HFF-Myc (cell line): ENCODE results near the gene PFDN2.
A peak's percentile ranks its signal among the peaks of the same experiment; 100 is the strongest.
"Not testable (repeated sequence)": the region's sequence is repeated elsewhere in the genome, so short reads cannot be mapped to it uniquely, and the experiment has no call there.

ENCODE experiments used
- DNase-seq: peaks from one replicate; pipeline ENCODE4 v3.0.0-alpha.2; 2011; ENCODE audit warnings: low read depth; ENCODE audit errors: extremely low read depth
- H3K4me3 ChIP-seq: replicated peaks from 2 replicates; pipeline ENCODE4 v1.5.1; 2011; ENCODE audit warnings: low read depth, mild to moderate bottlenecking, control low read depth, low read length
- TF ChIP-seq, protein P1 (sequence below): IDR thresholded peaks from 2 replicates; pipeline ENCODE4 v1.5.1; 2012; ENCODE audit warnings: mild to moderate bottlenecking, low read depth, low read length, control low read depth; ENCODE audit errors: missing control alignments

The PFDN2 gene

DNA sequence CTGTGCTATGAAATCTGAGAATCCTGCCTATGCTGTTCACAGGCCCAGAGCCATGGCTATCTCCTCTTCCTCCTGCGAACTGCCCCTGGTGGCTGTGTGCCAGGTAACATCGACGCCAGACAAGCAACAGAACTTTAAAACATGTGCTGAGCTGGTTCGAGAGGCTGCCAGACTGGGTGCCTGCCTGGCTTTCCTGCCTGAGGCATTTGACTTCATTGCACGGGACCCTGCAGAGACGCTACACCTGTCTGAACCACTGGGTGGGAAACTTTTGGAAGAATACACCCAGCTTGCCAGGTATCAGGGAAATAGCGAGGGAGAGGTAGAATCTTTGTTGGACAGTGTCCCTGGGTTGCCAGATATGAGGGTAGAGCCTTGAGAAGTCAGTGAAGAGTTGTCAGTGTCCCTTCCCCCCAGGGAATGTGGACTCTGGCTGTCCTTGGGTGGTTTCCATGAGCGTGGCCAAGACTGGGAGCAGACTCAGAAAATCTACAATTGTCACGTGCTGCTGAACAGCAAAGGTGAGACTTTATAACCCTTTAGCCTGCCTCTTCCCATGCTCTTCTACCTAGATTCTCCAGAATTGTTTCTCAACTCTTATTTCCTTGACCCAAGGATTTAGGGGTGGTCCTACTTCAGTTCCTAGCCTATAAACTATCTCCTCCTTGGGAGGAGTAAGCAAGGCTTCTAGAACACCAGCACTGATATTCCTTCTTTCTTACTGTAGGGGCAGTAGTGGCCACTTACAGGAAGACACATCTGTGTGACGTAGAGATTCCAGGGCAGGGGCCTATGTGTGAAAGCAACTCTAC is 1.5 kb upstream of the PFDN2 start:
- TF ChIP-seq, protein P1, sequence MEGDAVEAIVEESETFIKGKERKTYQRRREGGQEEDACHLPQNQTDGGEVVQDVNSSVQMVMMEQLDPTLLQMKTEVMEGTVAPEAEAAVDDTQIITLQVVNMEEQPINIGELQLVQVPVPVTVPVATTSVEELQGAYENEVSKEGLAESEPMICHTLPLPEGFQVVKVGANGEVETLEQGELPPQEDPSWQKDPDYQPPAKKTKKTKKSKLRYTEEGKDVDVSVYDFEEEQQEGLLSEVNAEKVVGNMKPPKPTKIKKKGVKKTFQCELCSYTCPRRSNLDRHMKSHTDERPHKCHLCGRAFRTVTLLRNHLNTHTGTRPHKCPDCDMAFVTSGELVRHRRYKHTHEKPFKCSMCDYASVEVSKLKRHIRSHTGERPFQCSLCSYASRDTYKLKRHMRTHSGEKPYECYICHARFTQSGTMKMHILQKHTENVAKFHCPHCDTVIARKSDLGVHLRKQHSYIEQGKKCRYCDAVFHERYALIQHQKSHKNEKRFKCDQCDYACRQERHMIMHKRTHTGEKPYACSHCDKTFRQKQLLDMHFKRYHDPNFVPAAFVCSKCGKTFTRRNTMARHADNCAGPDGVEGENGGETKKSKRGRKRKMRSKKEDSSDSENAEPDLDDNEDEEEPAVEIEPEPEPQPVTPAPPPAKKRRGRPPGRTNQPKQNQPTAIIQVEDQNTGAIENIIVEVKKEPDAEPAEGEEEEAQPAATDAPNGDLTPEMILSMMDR, result peak; percentile 19
- H3K4me3 ChIP-seq, result peak overlapping the region; percentile 92
- no peak for DNase-seq

DNA sequence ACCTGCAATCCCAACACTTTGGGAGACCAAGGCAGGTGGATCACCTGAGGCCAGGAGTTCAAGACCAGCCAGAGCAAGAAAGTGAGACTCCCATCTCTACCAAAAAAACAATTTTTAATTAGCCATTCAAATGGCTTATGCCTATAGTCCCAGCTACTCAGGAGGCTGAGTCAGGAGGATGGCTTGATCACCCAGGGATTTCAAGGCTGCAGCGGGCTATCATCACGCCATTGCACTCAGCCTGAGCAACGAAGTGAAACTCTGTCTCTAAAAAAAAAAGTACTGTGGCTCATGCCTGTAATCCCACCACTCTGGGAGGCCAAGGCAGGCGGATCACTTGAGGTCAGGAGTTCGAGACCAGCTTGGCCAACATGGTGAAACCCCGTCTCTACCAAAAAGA is 1.9 kb downstream of the PFDN2 start:
- H3K4me3 ChIP-seq, result peak overlapping the region; percentile 92
- DNase-seq, result not testable (repeated sequence)

DNA sequence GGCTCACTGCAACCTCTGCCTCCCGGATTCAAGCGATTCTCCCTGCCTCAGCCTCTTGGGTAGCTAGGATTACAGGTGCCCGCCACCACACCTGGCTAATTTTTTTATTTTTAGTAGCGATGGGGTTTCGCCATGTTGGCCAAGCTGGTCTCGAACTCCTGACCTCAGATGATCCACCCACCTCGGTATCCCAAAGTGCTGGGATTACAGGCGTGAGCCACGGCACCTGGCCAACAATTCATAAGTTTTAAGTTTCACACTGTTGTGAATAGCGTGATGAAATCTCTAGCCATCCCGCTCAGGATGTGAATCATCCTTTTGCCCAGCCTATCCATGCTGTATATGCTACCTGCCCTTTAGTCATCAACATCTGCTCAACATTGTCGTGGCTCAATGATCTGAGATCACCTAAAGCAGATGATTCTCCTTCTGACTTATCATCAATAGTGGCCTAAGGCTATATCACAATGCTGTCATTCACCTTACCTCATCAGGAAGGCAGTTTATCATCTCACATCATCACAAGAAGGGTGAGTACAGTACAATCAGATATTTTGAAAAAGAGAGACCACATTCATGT is 2.6 kb downstream of the PFDN2 start:
- TF ChIP-seq, protein P1, result no peak
- H3K4me3 ChIP-seq, result peak overlapping the region; percentile 92
- DNase-seq, result no peak

DNA sequence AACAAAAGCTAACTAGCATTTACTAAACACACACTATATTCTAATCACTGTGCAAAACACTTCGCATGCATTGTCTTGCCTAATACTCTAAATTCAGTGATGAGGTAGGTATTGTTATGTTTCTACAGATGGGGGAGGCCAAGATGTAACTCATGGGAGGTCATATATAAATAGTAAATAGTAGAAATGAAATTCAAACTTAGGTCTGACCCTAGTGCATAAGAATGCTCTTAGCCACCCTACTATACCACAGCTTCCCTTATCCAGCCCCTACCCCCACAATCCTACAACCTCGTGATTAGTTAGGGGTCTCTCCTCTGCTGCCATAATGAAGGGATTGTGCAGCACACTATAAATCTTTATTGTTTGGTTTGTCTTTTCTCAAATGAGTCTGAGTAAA is 3.3 kb downstream of the PFDN2 start:
- no peak for DNase-seq
- no peak overlapping the region for H3K4me3 ChIP-seq
- TF ChIP-seq, protein P1, result no peak

DNA sequence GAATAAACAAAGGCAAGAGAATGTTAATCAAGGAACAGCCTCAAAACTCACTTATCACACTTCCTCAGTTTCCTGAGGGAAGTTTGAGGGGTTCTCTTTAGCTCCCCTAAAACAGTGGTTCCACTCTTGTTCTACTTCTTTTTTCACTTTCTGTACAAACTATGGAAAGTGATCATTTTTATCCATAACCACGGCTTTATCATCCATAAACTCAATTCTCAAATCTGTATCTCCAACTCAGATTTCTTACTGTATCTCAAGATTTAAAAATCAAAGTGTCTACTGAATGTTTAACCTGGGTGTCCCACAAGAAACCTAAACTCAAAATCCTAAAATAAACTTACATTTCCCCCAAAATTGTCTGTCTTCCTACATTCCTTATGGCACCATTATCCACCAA is 3.9 kb downstream of the PFDN2 start:
- no peak for DNase-seq
- TF ChIP-seq, protein P1, result no peak
- H3K4me3 ChIP-seq, result no peak overlapping the region

DNA sequence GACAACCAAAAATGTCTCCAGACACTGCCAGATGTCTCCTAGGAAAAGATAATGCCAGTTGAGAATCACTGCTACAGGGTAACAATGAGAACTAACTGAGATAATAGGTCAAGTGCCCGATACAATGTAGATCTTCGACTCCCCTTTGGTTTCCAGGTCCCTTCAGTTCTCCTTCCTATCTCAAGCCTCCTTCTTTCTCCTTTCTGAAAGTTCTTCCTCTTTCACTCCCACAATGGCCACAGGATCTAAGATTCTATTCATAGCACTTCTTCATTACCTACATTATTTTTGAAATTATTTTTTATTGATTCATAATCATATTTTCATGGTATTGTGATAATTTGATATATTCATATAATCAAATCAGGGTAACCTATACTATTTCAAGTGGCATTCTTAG is 6.3 kb downstream of the PFDN2 start:
- no peak for DNase-seq
- H3K4me3 ChIP-seq, result no peak overlapping the region
- TF ChIP-seq, protein P1, result no peak

DNA sequence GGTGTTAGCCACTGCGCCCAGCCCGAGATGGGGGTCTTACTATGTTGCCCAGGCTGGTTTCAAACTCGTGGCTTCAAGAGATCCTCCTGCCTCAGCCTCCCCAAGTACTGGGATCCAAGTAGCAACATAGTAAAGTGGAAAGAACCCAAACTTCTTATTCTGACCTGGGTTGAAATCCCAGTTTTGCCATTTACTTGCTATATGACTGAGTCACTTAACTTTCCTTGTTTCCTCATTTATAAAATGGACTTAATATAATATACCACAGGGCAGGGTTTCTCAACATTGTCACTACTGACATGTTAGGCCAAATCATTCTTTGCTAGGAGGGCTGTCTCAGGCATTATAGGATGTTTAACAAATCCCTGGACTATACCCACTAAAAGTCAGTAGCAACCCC is 6.7 kb downstream of the PFDN2 start:
- TF ChIP-seq, protein P1, result no peak
- H3K4me3 ChIP-seq, result no peak overlapping the region
- no peak for DNase-seq
